ENCODE results near the gene RAD23B. TPM values are rescaled to one million over a fixed set of nuclear protein-coding genes. Genes with fewer than 3 reads are reported as not detected.

The RAD23B gene
- total RNA-seq (2022): 173 and 222 TPM in 2 replicates
- Bru-seq, nascent RNA: percentile 96 among the genes with signal in this experiment
- BruChase-seq, experiment 1, labeled RNA remaining after a 6-hour chase: percentile 97 among the genes with signal in this experiment
- percentile 95 among the genes with signal in this experiment for BruChase-seq, experiment 2, labeled RNA remaining after a 2-hour chase
- long read RNA-seq, partial matches to known transcripts: 2 of 41 reads
- long read RNA-seq, other reads (novel, unspliced or antisense): 39 of 41 reads

DNA sequence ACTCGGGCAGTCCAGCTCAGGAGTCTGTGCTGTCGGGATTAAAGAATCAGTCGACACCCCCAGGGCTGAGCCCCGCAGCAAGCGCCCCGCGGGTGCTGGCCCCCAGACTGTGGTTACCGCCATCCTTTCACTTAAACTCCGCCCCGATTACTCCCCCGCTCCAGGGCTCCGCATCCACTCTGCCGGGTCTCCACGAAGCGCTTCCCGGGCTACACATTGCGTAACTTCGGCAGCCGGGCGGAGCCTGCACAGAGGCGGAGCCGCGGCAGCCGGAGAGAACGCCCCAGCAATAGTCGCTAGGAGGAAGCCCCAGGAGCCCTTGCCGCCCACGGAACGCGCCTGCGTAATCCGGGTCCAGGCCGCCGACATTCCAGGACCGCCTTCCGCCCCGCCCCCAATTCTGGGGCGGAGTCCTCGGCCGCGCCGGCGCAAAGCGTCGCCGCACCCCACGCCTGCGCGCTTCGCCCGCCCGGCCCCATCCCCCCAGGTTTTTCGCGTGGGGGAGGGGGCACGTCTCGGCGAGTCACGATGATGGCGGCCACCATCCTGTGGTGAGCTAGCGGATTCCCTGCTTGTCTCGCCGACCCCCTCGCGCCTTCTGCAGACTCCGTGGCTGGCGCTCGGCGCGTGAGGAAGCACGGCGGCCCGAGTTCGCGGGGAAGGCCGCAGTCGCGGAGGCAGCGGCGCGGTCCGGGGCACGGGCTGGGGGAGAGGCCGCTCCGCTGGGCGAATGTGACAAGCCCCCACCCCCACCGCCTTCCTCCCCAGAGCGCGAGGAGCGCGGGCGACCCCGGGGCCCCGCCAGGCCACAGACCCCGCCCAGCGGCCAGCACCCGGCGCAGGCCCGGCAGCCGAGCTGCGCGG is at the start of gene RAD23B:
Gene RAD23B, plus strand, starts transcription at position 521 of the 864 bp plus-strand sequence. CDS start 351 bp downstream, outside the sequence.
- BruUV-seq (replicated peaks): no TSS peak
- peak within 1 kb of the TSS; percentile 88 for H3K4me3 Mint-ChIP-seq (ENCODE audit: unreplicated experiment)
- peaks cover 28% of the 10 kb centered on the region for H3K4me1 Mint-ChIP-seq (ENCODE audit: insufficient read depth, unreplicated experiment)
- DNase-seq (ENCODE audit: unreplicated experiment): peak; percentile 98
- H3K9me3 Mint-ChIP-seq (ENCODE audit: unreplicated experiment): no peaks in the 10 kb centered on the region
- CTCF ChIA-PET: interaction anchor here (0.6 to 1.6 kb wide), 3 partner anchors 35 to 1684 kb away, joined by 4 to 9 read pairs (median 5); no protein-coding TSS in a partner anchor
- intact Hi-C loops (cut with micrococcal nuclease): loop anchor here (5.0 kb wide), 2 partner anchors 41 to 54 kb away; no protein-coding TSS in a partner anchor
- no peaks in the 10 kb centered on the region for H3K27me3 Mint-ChIP-seq (ENCODE audit: insufficient read depth, unreplicated experiment)
- TF ChIP-seq CTCF (IDR thresholded peaks at IDR 0.05; ENCODE audit: unreplicated experiment): no peak
- H3K36me3 Mint-ChIP-seq (ENCODE audit: insufficient read depth, unreplicated experiment): peaks cover 7% of the 10 kb centered on the region
- H3K27ac Mint-ChIP-seq (ENCODE audit: low read depth, unreplicated experiment): peak within 1 kb of the TSS; percentile 92
- POLR2A ChIA-PET: interaction anchor here (0.6 to 2.1 kb wide), 22 partner anchors 8 to 1287 kb away, joined by 3 to 13 read pairs (median 4); no protein-coding TSS in a partner anchor

GRCh38 chr9:107235765-107236442 is 47.2 kb upstream of the RAD23B start:
- DNase-seq (ENCODE audit: unreplicated experiment): no peak
- Mint-ChIP-seq H3K9me3 (ENCODE audit: unreplicated experiment) (no peaks in the 10 kb centered on the region), H3K27me3 (ENCODE audit: insufficient read depth, unreplicated experiment) (no peaks in the 10 kb centered on the region), H3K4me1 (ENCODE audit: insufficient read depth, unreplicated experiment) (no peaks in the 10 kb centered on the region), H3K36me3 (ENCODE audit: insufficient read depth, unreplicated experiment) (no peaks in the 10 kb centered on the region), H3K4me3 (ENCODE audit: unreplicated experiment) (no peak overlapping the region), H3K27ac (ENCODE audit: low read depth, unreplicated experiment) (no peak overlapping the region)
- BruUV-seq (replicated peaks): no TSS peak
- no peak for TF ChIP-seq CTCF (IDR thresholded peaks at IDR 0.05; ENCODE audit: unreplicated experiment)
- CTCF ChIA-PET: interaction anchor here (1.1 to 1.2 kb wide), 2 partner anchors 105 to 187 kb away, joined by 3 to 7 read pairs; no protein-coding TSS in a partner anchor
- POLR2A ChIA-PET: interaction anchor here (1.3 kb wide), 1 partner anchor 16 kb away, joined by 8 read pairs; no protein-coding TSS in a partner anchor
- intact Hi-C loops (cut with micrococcal nuclease): no loop called here

GRCh38 chr9:107237873-107238272 is 45.2 kb upstream of the RAD23B start:
- H3K4me3 Mint-ChIP-seq (ENCODE audit: unreplicated experiment): no peak overlapping the region

More at GRCh38 chr9:107237873-107238272, 45.2 kb upstream of the RAD23B start:
- H3K27me3 Mint-ChIP-seq (ENCODE audit: insufficient read depth, unreplicated experiment): no peaks in the 10 kb centered on the region
- TF ChIP-seq CTCF (IDR thresholded peaks at IDR 0.05; ENCODE audit: unreplicated experiment): no peak
- POLR2A ChIA-PET: interaction anchor here (0.6 kb wide), 2 partner anchors 373 to 1337 kb away, joined by 3 read pairs; no protein-coding TSS in a partner anchor
- peaks cover 12% of the 10 kb centered on the region for H3K4me1 Mint-ChIP-seq (ENCODE audit: insufficient read depth, unreplicated experiment)
- no TSS peak for BruUV-seq (replicated peaks)
- intact Hi-C loops (cut with micrococcal nuclease): no loop called here
- no peak for DNase-seq (ENCODE audit: unreplicated experiment)
- CTCF ChIA-PET: interaction anchor here (0.7 to 1.1 kb wide), 5 partner anchors 10 to 1338 kb away, joined by 3 to 4 read pairs (median 3); no protein-coding TSS in a partner anchor
- no peaks in the 10 kb centered on the region for H3K36me3 Mint-ChIP-seq (ENCODE audit: insufficient read depth, unreplicated experiment)
- no peaks in the 10 kb centered on the region for H3K9me3 Mint-ChIP-seq (ENCODE audit: unreplicated experiment)
- no peak overlapping the region for H3K27ac Mint-ChIP-seq (ENCODE audit: low read depth, unreplicated experiment)

Data from MCF 10A (cell line).